A549 (cell line): ENCODE measurements around the gene OTOG. TPM values are rescaled to one million over a fixed set of nuclear protein-coding genes. Genes with fewer than 3 reads are reported as not detected.

Experiments
- ATAC-seq, 2 experiments: fragments of 200-7000 bp in 1 of 2; fragments of >200 bp in 1 of 2; cut with Nextera tagmentation in 1 of 2; cut with Tn5 transposase in 1 of 2; 3 replicates each; pipeline versions ENCODE4 v1.8.0 to v1.9.1; 2018 to 2020; ENCODE audit warnings: mild to moderate bottlenecking in 1 of 2, moderate library complexity in 1 of 2
- CTCF ChIA-PET: fragments of 300-600 bp; sonication (Branson Sonifier 250); formaldehyde crosslinking; extraction: SDS; loops from one replicate; lab custom pipeline; 2021; ENCODE audit warnings: antibody characterized with exemption, inconsistent platforms; lab: Yijun Ruan, JAX
- POLR2A ChIA-PET: fragments of 350-600 bp; formaldehyde crosslinking; extraction: SDS; loops from one replicate; lab custom pipeline; 2021; ENCODE audit warnings: antibody characterized with exemption, inconsistent platforms; lab: Yijun Ruan, JAX
- DNase-seq, 2 experiments: peaks; one replicate each; pipeline versions ENCODE4 v3.0.0 to v3.0.0-alpha.2; 2011 to 2016; ENCODE audit warnings: low read depth in 1 of 2, low spot score in 1 of 2
- FAIRE-seq: peaks from 2 replicates; lab custom pipeline; 2011; peaks lifted over from hg19 to GRCh38; lab: Jason Lieb, UNC
- H3K27ac ChIP-seq, 2 experiments: fragments of >200 bp; sonication (Bioruptor Twin); formaldehyde crosslinking; 3 replicates each; pipeline ENCODE4 v1.5.1; 2016 to 2017
- H3K4me1 ChIP-seq: fragments of >200 bp; sonication (Bioruptor Twin); formaldehyde crosslinking; 3 replicates; pipeline ENCODE4 v1.6.1; 2016
- H3K4me2 ChIP-seq: fragments of >200 bp; sonication (Bioruptor Twin); formaldehyde crosslinking; 3 replicates; pipeline ENCODE4 v1.6.1; 2016
- H3K4me3 ChIP-seq: fragments of >200 bp; sonication (Bioruptor Twin); formaldehyde crosslinking; 3 replicates; pipeline ENCODE4 v1.5.1; 2016
- H3K9me3 ChIP-seq: fragments of >200 bp; sonication (Bioruptor Twin); formaldehyde crosslinking; 3 replicates; pipeline ENCODE4 v1.6.1; 2016
- CBX8 ChIP-seq: fragments of 200-600 bp; sonication (generic); IDR thresholded peaks from 2 replicates; pipeline ENCODE4 v1.6.1; 2016
- CEBPB ChIP-seq, 2 experiments: fragments of >200 bp in 1 of 2; sonication (Bioruptor Twin) in 1 of 2; formaldehyde crosslinking in 1 of 2; IDR thresholded peaks; 2 replicates each; pipeline ENCODE4 v1.6.1; 2012 to 2016
- CHD4 ChIP-seq: fragments of 200-600 bp; sonication (generic); IDR thresholded peaks from 2 replicates; pipeline ENCODE4 v1.6.1; 2016; ENCODE audit warnings: antibody characterized with exemption, mild to moderate bottlenecking, borderline replicate concordance
- CTCF ChIP-seq: fragments of >200 bp; sonication (Bioruptor Twin); formaldehyde crosslinking; IDR thresholded peaks from 3 replicates; pipeline ENCODE4 v1.5.1; 2016
- E2F6 ChIP-seq: IDR thresholded peaks from 2 replicates; pipeline ENCODE4 v1.6.1; 2012; ENCODE audit warnings: low read depth, borderline replicate concordance
- FOSB ChIP-seq: fragments of 250-450 bp; sonication (Bioruptor Pico); IDR thresholded peaks from 2 replicates; pipeline ENCODE4 v1.5.0; 2020; ENCODE audit warnings: mild to moderate bottlenecking, moderate library complexity
- FOSL2 ChIP-seq, 2 experiments: fragments of 450-650 bp in 1 of 2; fragments of >200 bp in 1 of 2; sonication (Bioruptor Twin) in 1 of 2; formaldehyde crosslinking; IDR thresholded peaks; 2 replicates each; pipeline versions ENCODE4 v1.5.0 to v1.6.1; 2016 to 2020; ENCODE audit warnings: mild to moderate bottlenecking in 1 of 2, moderate library complexity in 1 of 2
- FOXS1 ChIP-seq: fragments of 250-450 bp; sonication (Bioruptor Pico); IDR thresholded peaks from 2 replicates; pipeline ENCODE4 v1.5.0; 2020; ENCODE audit warnings: mild to moderate bottlenecking, moderate library complexity
- GATA3 ChIP-seq: IDR thresholded peaks from 2 replicates; pipeline ENCODE4 v1.6.1; 2012; ENCODE audit warnings: borderline replicate concordance
- HDAC2 ChIP-seq: fragments of 200-600 bp; sonication (generic); IDR thresholded peaks from 2 replicates; pipeline ENCODE4 v1.6.1; 2016
- HES2 ChIP-seq: fragments of >200 bp; sonication (Bioruptor Twin); formaldehyde crosslinking; IDR thresholded peaks from 2 replicates; pipeline ENCODE4 v1.6.1; 2016
- HOXA7 ChIP-seq: fragments of 250-450 bp; sonication (Bioruptor Pico); IDR thresholded peaks from 2 replicates; pipeline ENCODE4 v1.5.0; 2020; ENCODE audit warnings: mild to moderate bottlenecking, moderate library complexity
- HOXB5 ChIP-seq: fragments of 250-450 bp; sonication (Bioruptor Pico); IDR thresholded peaks from 2 replicates; pipeline ENCODE4 v1.5.0; 2020; ENCODE audit warnings: mild to moderate bottlenecking, moderate library complexity
- JUNB ChIP-seq: fragments of >200 bp; sonication (Bioruptor Twin); formaldehyde crosslinking; IDR thresholded peaks from 2 replicates; pipeline ENCODE4 v1.6.1; 2016
- KDM1A ChIP-seq: fragments of 200-600 bp; sonication (generic); IDR thresholded peaks from 2 replicates; pipeline ENCODE4 v1.6.1; 2016; ENCODE audit warnings: low read depth, mild to moderate bottlenecking
- KDM5A ChIP-seq: fragments of 200-600 bp; sonication (generic); IDR thresholded peaks from 2 replicates; pipeline ENCODE4 v1.6.1; 2016; ENCODE audit warnings: antibody characterized with exemption, mild to moderate bottlenecking
- MAFK ChIP-seq: fragments of 450-650 bp; IDR thresholded peaks from 2 replicates; pipeline ENCODE4 v1.6.1; 2014; ENCODE audit not compliant: partially characterized antibody
- MAX ChIP-seq: IDR thresholded peaks from 2 replicates; pipeline ENCODE4 v1.6.1; 2012
- NPAS2 ChIP-seq: fragments of 250-450 bp; sonication (Bioruptor Pico); IDR thresholded peaks from 2 replicates; pipeline ENCODE4 v1.8.0; 2022; ENCODE audit warnings: mild to moderate bottlenecking, moderate library complexity, borderline replicate concordance
- RFX5 ChIP-seq: fragments of 450-650 bp; IDR thresholded peaks from 2 replicates; pipeline ENCODE4 v1.7.1; 2014; ENCODE audit warnings: antibody characterized with exemption, mild to moderate bottlenecking, moderate library complexity
- RNF2 ChIP-seq: fragments of 200-600 bp; sonication (generic); IDR thresholded peaks from 2 replicates; pipeline ENCODE4 v1.6.1; 2016; ENCODE audit warnings: low read depth, mild to moderate bottlenecking, antibody characterized with exemption, moderate library complexity, borderline replicate concordance
- SREBF2 ChIP-seq: fragments of 450-650 bp; IDR thresholded peaks from 2 replicates; pipeline ENCODE4 v1.6.1; 2014; ENCODE audit warnings: mild to moderate bottlenecking, moderate library complexity
- TP53 ChIP-seq: fragments of 250-450 bp; sonication (Bioruptor Pico); IDR thresholded peaks from 2 replicates; pipeline ENCODE4 v1.5.0; 2021; ENCODE audit warnings: mild to moderate bottlenecking, moderate library complexity
- ZFP36 ChIP-seq: fragments of 450-650 bp; IDR thresholded peaks from 2 replicates; pipeline ENCODE4 v1.6.1; 2014; ENCODE audit warnings: borderline replicate concordance; ENCODE audit not compliant: partially characterized antibody
- WGBS: methylation state at CpG from one replicate; pipeline ENCODE4 v1.1.6; 2017; ENCODE audit errors: missing lambda C conversion rate; 5-methylcytosine and 5-hydroxymethylcytosine counted together
- polyA plus RNA-seq, 4 experiments: library from polyadenylated mRNA; depleted of rRNA in 3 of 4; stranded (reverse); fragments of >200 nt; fragmentation: RNase III in 1 of 4; extraction: RNeasy Plus Mini Kit Qiagen cat#74134 plus additional on column Dnase treatment in 1 of 4; gene quantifications; 2 replicates in 3 of 4; 3 replicates in 1 of 4; pipeline ENCODE4 v1.2.3, GENCODE V29; 2011 to 2017
- TF ChIP-seq, protein P1 (sequence below): fragments of 250-450 bp; sonication (Bioruptor Pico); IDR thresholded peaks from 2 replicates; pipeline ENCODE4 v1.5.0; 2020; ENCODE audit warnings: low read depth, mild to moderate bottlenecking, moderate library complexity

The OTOG gene
- polyA plus RNA-seq, 2 of the 4 experiments (the other 2 are of a cell fraction) = not detected

DNA sequence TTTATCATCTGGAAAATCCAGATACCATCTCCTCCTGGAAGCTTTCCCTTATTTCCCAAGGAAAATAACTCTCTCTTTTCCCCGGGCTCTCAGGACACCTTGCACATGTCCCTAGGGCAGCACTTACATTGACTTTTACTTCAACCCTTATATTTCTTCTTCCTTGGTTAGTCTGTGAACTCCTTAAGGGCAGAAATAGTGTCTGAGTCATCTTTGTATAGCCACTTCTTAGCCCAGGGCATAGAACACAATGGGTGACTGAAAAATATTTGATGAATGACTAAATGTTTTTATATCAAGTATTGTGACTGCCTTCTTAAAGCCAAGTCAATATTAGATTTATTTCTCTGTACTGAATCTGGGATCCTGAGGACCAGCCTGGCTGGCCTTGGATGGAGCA lies 126.9 kb downstream of the OTOG start (continued):
- TF ChIP-seq E2F6 = no peak
- no peak for TF ChIP-seq FOSB (CRISPR knock-in tag)
- TF ChIP-seq, all 56 proteins: peak for 0

DNA sequence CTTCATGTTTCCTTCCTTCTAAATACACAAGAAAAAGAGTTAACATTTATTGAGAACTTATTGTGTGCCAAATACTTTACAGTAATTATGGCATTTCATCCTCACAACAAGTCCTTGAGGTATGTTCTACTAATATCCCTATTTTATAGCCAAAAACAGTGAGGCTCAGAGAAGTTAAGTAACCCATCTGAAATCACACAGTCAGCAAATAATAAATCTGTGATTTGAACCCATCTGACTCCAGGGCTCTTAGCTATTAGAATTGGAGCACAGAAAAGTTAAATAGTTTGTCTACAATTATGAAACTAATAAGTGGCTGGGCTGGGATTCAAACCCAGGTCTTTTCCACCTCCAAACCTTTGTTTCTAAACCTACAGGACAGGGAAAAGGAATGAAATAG lies 135.8 kb downstream of the OTOG start:
- ATAC-seq = no peak
- peak; percentile 36 for FAIRE-seq
- H3K4me1 ChIP-seq = peaks cover 11% of the 10 kb centered on the region
- no peak for DNase-seq
- ChIA-PET CTCF (interaction anchor here (0.5 kb wide), 1 partner anchor 21 kb away, joined by 3 read pairs; no protein-coding TSS in a partner anchor), POLR2A (no interaction called here)
- H3K9me3 ChIP-seq = peaks cover 9% of the 10 kb centered on the region; the same call in 2 of the 3 replicates
- no peak overlapping the region for H3K4me3 ChIP-seq
- H3K4me2 ChIP-seq = 0 out of 3 replicates have a peak overlapping the region, but pooled peaks have one; percentile 38
- peak; percentile 93 for TF ChIP-seq MAFK
- TF ChIP-seq, protein P1, sequence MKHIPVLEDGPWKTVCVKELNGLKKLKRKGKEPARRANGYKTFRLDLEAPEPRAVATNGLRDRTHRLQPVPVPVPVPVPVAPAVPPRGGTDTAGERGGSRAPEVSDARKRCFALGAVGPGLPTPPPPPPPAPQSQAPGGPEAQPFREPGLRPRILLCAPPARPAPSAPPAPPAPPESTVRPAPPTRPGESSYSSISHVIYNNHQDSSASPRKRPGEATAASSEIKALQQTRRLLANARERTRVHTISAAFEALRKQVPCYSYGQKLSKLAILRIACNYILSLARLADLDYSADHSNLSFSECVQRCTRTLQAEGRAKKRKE = no peak
- TF ChIP-seq, all 56 proteins: peak for 1
- peak overlapping the region in 1 of 2 experiments; percentile 19; a peak in 1 of 6 replicates for H3K27ac ChIP-seq

DNA sequence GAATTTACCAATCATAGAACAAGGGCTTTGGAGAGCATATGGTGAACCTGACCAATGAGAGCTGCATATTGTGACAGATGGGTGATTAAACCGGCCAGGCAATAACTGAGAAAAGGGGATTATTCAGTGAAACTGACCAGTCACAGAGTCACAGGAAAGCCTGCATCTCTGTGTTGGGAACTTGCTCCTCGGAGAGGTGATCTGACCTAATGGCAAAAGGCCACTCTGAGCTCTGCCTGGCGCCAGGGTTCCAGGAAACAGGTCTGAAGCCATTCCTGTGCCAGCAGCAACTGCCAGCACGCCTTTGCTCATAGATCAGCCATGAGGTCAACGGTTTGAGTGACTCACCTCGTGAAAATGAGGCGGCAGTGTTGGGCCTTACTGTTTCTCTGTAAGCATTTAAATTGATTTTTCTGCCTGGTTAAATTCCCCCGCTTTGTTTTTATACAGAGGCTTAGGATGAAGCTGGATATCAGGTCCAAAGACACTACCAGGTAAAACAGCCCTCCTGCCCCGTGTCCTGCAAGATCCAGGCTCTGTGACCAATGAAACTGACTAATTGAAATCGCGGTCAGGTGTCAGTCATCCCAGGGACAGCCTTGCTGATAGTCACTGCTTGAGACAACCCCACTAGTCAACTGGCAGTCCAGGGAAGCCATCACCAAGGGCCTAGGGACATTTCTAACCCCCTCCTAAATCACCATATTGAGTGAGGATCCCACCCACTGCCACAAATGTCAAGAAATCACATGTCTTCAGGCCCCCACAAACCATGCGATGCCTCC lies 136.5 kb downstream of the OTOG start:
- H3K4me2 ChIP-seq = peak overlapping the region; percentile 38; the same call in 1 of the 3 replicates
- DNase-seq (peak in 1 of 2 experiments; percentile 58), FAIRE-seq (no peak), ATAC-seq (peak; percentile 81 to 89)
- POLR2A ChIA-PET = no interaction called here
- peak overlapping the region in 1 of 2 experiments; percentile 59; a peak in 3 of 6 replicates for H3K27ac ChIP-seq
- peaks cover 11% of the 10 kb centered on the region for H3K4me1 ChIP-seq
- 38% methylated on average over 12 of the region's 12 CpGs for WGBS
- H3K4me3 ChIP-seq = no peak overlapping the region
- CTCF ChIA-PET = interaction anchor here (0.5 kb wide), 1 partner anchor 22 kb away, joined by 3 read pairs; no protein-coding TSS in a partner anchor
- 0 out of 3 replicates have a peak, but pooled peaks cover 2% of the 10 kb centered on the region for H3K9me3 ChIP-seq
- TF ChIP-seq FOSL2 (IDR thresholded peaks at IDR 0.05) (no peak), FOSL2 (CRISPR knock-in tag; IDR thresholded peaks at IDR 0.05) (peak; percentile 48; the same call in 1 of the 2 replicates), GATA3 (no peak), HOXB5 (CRISPR knock-in tag) (no peak), MAX (0 out of 2 replicates have a peak, but pooled peaks have one; percentile 26)

DNA sequence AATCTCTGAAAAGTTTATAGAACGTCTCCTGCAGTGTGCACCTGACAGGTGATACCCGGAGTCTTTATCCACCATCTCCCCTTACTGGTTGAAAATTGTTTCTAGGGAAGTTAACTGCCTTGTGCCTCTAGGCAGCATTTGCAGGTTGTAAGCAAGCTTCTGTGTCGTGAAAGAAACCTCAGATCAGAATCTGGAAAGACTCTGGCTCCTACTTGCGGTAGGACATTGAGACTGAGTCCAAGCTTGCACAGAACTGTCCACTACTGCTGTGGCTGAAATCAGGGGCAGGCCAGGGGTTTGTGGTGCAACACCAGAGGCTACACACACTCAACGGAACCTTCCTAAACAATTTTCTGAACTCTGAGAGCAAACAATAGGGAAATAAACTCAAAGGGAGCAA lies 137.5 kb downstream of the OTOG start:
- no peak for FAIRE-seq
- ChIA-PET POLR2A (no interaction called here), CTCF (no interaction called here)
- H3K27ac ChIP-seq = no peak overlapping the region
- no peaks in the 10 kb centered on the region for H3K9me3 ChIP-seq
- TF ChIP-seq CTCF (no peak), CHD4 (no peak), SREBF2 (no peak), HOXA7 (CRISPR knock-in tag) (no peak), NPAS2 (no peak), HDAC2 (no peak), KDM5A (no peak), FOXS1 (CRISPR knock-in tag) (no peak), TP53 (CRISPR knock-in tag) (no peak), KDM1A (no peak), JUNB (no peak), CEBPB (IDR thresholded peaks at IDR 0.05) (no peak), CBX8 (no peak), RFX5 (no peak), HES2 (no peak), ZFP36 (no peak), RNF2 (no peak)
- TF ChIP-seq, all 56 proteins: peak for 0
- no peak for DNase-seq
- Histone ChIP-seq H3K4me1 (peaks cover 11% of the 10 kb centered on the region), H3K4me3 (no peak overlapping the region), H3K4me2 (no peak overlapping the region)
- WGBS = 71% methylated on average over 5 of the region's 5 CpGs
- no peak for ATAC-seq
